SH-SY5Y (cell line): ENCODE measurements around the gene MPST.

Source experiments
- GATA2 ChIP-seq: IDR thresholded peaks from 2 replicates; pipeline ENCODE4 v1.6.1; 2011; ENCODE audit warnings: mild to moderate bottlenecking, low read depth, low read length
- GATA3 ChIP-seq: IDR thresholded peaks from 2 replicates; pipeline ENCODE4 v1.6.1; 2011; ENCODE audit warnings: low read depth, mild to moderate bottlenecking, low read length, moderate library complexity

GRCh38 chr22:37075046-37075445 is 55.5 kb downstream of the MPST start:
- TF ChIP-seq GATA2 (no peak), GATA3 (no peak)
